HG03457 (cell line): ENCODE results near the gene F5.
"Not testable (repeated sequence)": the region's sequence is repeated elsewhere in the genome, so short reads cannot be mapped to it uniquely, and the experiment has no call there.

Source experiments
- ATAC-seq: cut with Tn5 transposase; IDR thresholded peaks from one replicate; pipeline ENCODE4 v1.9.1; 2021; ENCODE audit warnings: moderate number of reproducible peaks; ENCODE audit not compliant: unreplicated experiment

Gene F5

GRCh38 chr1:169511316-169512005, 74.8 kb downstream of the F5 start:
- ATAC-seq = no peak

GRCh38 chr1:169510060-169510459, 76.2 kb downstream of the F5 start:
- no peak for ATAC-seq

- ATAC-seq = no peak
These were observed 76.9 kb downstream of the F5 start for GRCh38 chr1:169509354-169509753.

- ATAC-seq = no peak
These were observed 77.6 kb downstream of the F5 start for GRCh38 chr1:169508432-169509338.

- ATAC-seq = no peak
These were observed 78.9 kb downstream of the F5 start for GRCh38 chr1:169507413-169507812.

GRCh38 chr1:169503601-169504000, 82.7 kb downstream of the F5 start:
- not testable (repeated sequence) for ATAC-seq

- ATAC-seq = no peak
These were observed 86.5 kb downstream of the F5 start for GRCh38 chr1:169499807-169500206.

- no peak for ATAC-seq
These were observed 89.0 kb downstream of the F5 start for GRCh38 chr1:169497317-169497716.

- ATAC-seq = no peak
These were observed 90.4 kb downstream of the F5 start for GRCh38 chr1:169495916-169496315.

- ATAC-seq = no peak
These were observed 91.1 kb downstream of the F5 start for GRCh38 chr1:169495046-169495775.

GRCh38 chr1:169494343-169494742, 91.9 kb downstream of the F5 start:
- ATAC-seq = no peak

GRCh38 chr1:169493251-169493650, 93.0 kb downstream of the F5 start:
- no peak for ATAC-seq

GRCh38 chr1:169491845-169492281, 94.4 kb downstream of the F5 start:
- ATAC-seq = no peak

GRCh38 chr1:169488157-169488556, 98.1 kb downstream of the F5 start:
- no peak for ATAC-seq

GRCh38 chr1:169487561-169487960, 98.7 kb downstream of the F5 start:
- no peak for ATAC-seq

GRCh38 chr1:169487133-169487532, 99.1 kb downstream of the F5 start:
- ATAC-seq = no peak

GRCh38 chr1:169486281-169487051, 99.8 kb downstream of the F5 start:
- no peak for ATAC-seq

- ATAC-seq = peak; percentile 98
These were observed 100.6 kb downstream of the F5 start, which contains the start of gene SLC19A2 for GRCh38 chr1:169485431-169486280. SLC19A2 (minus strand) TSS chr1:169485944; CDS start chr1:169485766, 178 bp downstream.

- peak; percentile 1 for ATAC-seq
These were observed 101.4 kb downstream of the F5 start for GRCh38 chr1:169484683-169485430.
